ENCODE data around the gene SH3D19.

- TF ChIP-seq, protein P1, sequence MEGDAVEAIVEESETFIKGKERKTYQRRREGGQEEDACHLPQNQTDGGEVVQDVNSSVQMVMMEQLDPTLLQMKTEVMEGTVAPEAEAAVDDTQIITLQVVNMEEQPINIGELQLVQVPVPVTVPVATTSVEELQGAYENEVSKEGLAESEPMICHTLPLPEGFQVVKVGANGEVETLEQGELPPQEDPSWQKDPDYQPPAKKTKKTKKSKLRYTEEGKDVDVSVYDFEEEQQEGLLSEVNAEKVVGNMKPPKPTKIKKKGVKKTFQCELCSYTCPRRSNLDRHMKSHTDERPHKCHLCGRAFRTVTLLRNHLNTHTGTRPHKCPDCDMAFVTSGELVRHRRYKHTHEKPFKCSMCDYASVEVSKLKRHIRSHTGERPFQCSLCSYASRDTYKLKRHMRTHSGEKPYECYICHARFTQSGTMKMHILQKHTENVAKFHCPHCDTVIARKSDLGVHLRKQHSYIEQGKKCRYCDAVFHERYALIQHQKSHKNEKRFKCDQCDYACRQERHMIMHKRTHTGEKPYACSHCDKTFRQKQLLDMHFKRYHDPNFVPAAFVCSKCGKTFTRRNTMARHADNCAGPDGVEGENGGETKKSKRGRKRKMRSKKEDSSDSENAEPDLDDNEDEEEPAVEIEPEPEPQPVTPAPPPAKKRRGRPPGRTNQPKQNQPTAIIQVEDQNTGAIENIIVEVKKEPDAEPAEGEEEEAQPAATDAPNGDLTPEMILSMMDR (IDR thresholded peaks at IDR 0.05 in 4 of 5, conservative IDR thresholded peaks at IDR 0.05 in 1 of 5) = no peak
- no peak for TF ChIP-seq POLR2A (IDR thresholded peaks at IDR 0.05)
These were observed 57.4 kb downstream of the SH3D19 start for GRCh38 chr4:151267822-151268535.
